HG03457 (cell line): ENCODE results near the gene C1orf21.

Experiments
- ATAC-seq: cut with Tn5 transposase; IDR thresholded peaks from one replicate; pipeline ENCODE4 v1.9.1; 2021; ENCODE audit warnings: moderate number of reproducible peaks; ENCODE audit not compliant: unreplicated experiment

C1orf21 gene

GRCh38 chr1:184512724-184513123 is 125.9 kb downstream of the C1orf21 start:
- no peak for ATAC-seq

- no peak for ATAC-seq
Observed at GRCh38 chr1:184513421-184513820, 126.6 kb downstream of the C1orf21 start.

GRCh38 chr1:184513966-184514365 is 127.1 kb downstream of the C1orf21 start:
- no peak for ATAC-seq

GRCh38 chr1:184514447-184514846 is 127.6 kb downstream of the C1orf21 start:
- ATAC-seq = no peak

GRCh38 chr1:184517130-184517529 is 130.3 kb downstream of the C1orf21 start:
- ATAC-seq = no peak

- ATAC-seq = no peak
Observed at GRCh38 chr1:184518736-184519357, 132.0 kb downstream of the C1orf21 start.

- no peak for ATAC-seq
Observed at GRCh38 chr1:184520336-184520735, 133.5 kb downstream of the C1orf21 start.

GRCh38 chr1:184524248-184524647 is 137.4 kb downstream of the C1orf21 start:
- no peak for ATAC-seq

GRCh38 chr1:184527402-184527801 is 140.6 kb downstream of the C1orf21 start:
- no peak for ATAC-seq

- no peak for ATAC-seq
Observed at GRCh38 chr1:184530226-184530625, 143.4 kb downstream of the C1orf21 start.

- no peak for ATAC-seq
Observed at GRCh38 chr1:184531296-184531695, 144.5 kb downstream of the C1orf21 start.

GRCh38 chr1:184532199-184532598 is 145.4 kb downstream of the C1orf21 start:
- no peak for ATAC-seq

GRCh38 chr1:184533049-184533448 is 146.2 kb downstream of the C1orf21 start:
- no peak for ATAC-seq

GRCh38 chr1:184533915-184534314 is 147.1 kb downstream of the C1orf21 start:
- no peak for ATAC-seq

- ATAC-seq = no peak
Observed at GRCh38 chr1:184534690-184535089, 147.9 kb downstream of the C1orf21 start.

GRCh38 chr1:184535191-184535970 is 148.6 kb downstream of the C1orf21 start:
- no peak for ATAC-seq

GRCh38 chr1:184536246-184536985 is 149.6 kb downstream of the C1orf21 start:
- ATAC-seq = no peak

- no peak for ATAC-seq
Observed at GRCh38 chr1:184539580-184539979, 152.8 kb downstream of the C1orf21 start.

GRCh38 chr1:184541537-184542152 is 154.8 kb downstream of the C1orf21 start:
- no peak for ATAC-seq

- no peak for ATAC-seq
Observed at GRCh38 chr1:184542291-184542690, 155.5 kb downstream of the C1orf21 start.

- no peak for ATAC-seq
Observed at GRCh38 chr1:184545601-184546000, 158.8 kb downstream of the C1orf21 start.
